Fibroblast of lung (primary cell): ENCODE results near the gene APP. TPM values are rescaled to one million over a fixed set of nuclear protein-coding genes. Genes with fewer than 3 reads are reported as not detected.

Experiments used
- DNase-seq, 2 donors: peaks; one replicate each; pipeline versions ENCODE4 v3.0.0 to v3.0.0-alpha.2; 2010; ENCODE audit warnings: low read depth in 2 of 2
- H2AFZ ChIP-seq: 2 replicates; pipeline ENCODE4 v1.5.1; 2012; ENCODE audit warnings: low read length, control low read depth, inconsistent platforms
- H3K27ac ChIP-seq: 2 replicates; pipeline ENCODE4 v1.5.1; 2011; ENCODE audit warnings: low read length, control low read depth; ENCODE audit not compliant: insufficient read depth
- H3K27me3 ChIP-seq: 2 replicates; pipeline ENCODE4 v1.5.1; 2011; ENCODE audit warnings: mild to moderate bottlenecking, low read length; ENCODE audit not compliant: control insufficient read depth, insufficient read depth
- H3K36me3 ChIP-seq: 2 replicates; pipeline ENCODE4 v1.5.1; 2011; ENCODE audit warnings: low read length; ENCODE audit not compliant: control insufficient read depth, insufficient read depth
- H3K4me1 ChIP-seq: 2 replicates; pipeline ENCODE4 v1.5.1; 2011; ENCODE audit warnings: low read length; ENCODE audit not compliant: control insufficient read depth, insufficient read depth; ENCODE audit errors: extremely low read depth
- H3K4me2 ChIP-seq: 2 replicates; pipeline ENCODE4 v1.5.1; 2011; ENCODE audit warnings: low read length, control low read depth; ENCODE audit not compliant: insufficient read depth; ENCODE audit errors: extremely low read depth
- H3K4me3 ChIP-seq, 4 experiments: fragments of 200-600 bp in 1 of 4; sonication (generic) in 1 of 4; replicated peaks in 1 of 4; 2 replicates each; pipeline ENCODE4 v1.5.1; 2011 to 2016; ENCODE audit warnings: low read length in 4 of 4, low read depth in 3 of 4, mild to moderate bottlenecking in 3 of 4, control low read depth in 2 of 4, inconsistent platforms in 1 of 4, mixed read lengths in 1 of 4; ENCODE audit not compliant: insufficient read depth in 1 of 4; ENCODE audit errors: control extremely low read depth in 1 of 4
- H3K79me2 ChIP-seq: 2 replicates; pipeline ENCODE4 v1.5.1; 2012; ENCODE audit warnings: mild to moderate bottlenecking, low read length, inconsistent platforms; ENCODE audit not compliant: control insufficient read depth, insufficient read depth
- H3K9ac ChIP-seq: 2 replicates; pipeline ENCODE4 v1.5.1; 2011; ENCODE audit warnings: mild to moderate bottlenecking, low read length, control low read depth; ENCODE audit not compliant: insufficient read depth
- H3K9me3 ChIP-seq: 2 replicates; pipeline ENCODE4 v1.5.1; 2012; ENCODE audit warnings: low read depth, low read length; ENCODE audit not compliant: control insufficient read depth, insufficient read depth
- H4K20me1 ChIP-seq: 2 replicates; pipeline ENCODE4 v1.5.1; 2011; ENCODE audit warnings: low read length; ENCODE audit not compliant: control insufficient read depth, insufficient read depth; ENCODE audit errors: extremely low read depth
- EZH2 ChIP-seq: IDR thresholded peaks from 2 replicates; pipeline ENCODE4 v1.5.1; 2012; ENCODE audit warnings: low read length, control low read depth, mild to moderate bottlenecking; ENCODE audit errors: missing control alignments
- polyA plus RNA-seq, 2 donors: library from polyadenylated mRNA; depleted of rRNA in 1 of 2; stranded (reverse) in 1 of 2; unstranded in 1 of 2; fragments of >200 nt; gene quantifications; 2 replicates each; pipeline ENCODE4 v1.2.1, GENCODE V29; 2011 to 2012; ENCODE audit warnings: missing spikeins in 1 of 2
- total RNA-seq: library from RNA; depleted of rRNA; stranded (reverse); fragments of >200 nt; gene quantifications from 2 replicates; pipeline ENCODE4 v1.2.1, GENCODE V29; 2014
- TF ChIP-seq, protein P1 (sequence below), 2 donors: IDR thresholded peaks in 1 of 2; conservative IDR thresholded peaks in 1 of 2; 1 replicate in 1 of 2; 2 replicates in 1 of 2; pipeline ENCODE4 v1.5.1; 2011 to 2012; ENCODE audit warnings: low read length in 2 of 2, control low read depth in 1 of 2, inconsistent platforms in 1 of 2, low read depth in 1 of 2, mild to moderate bottlenecking in 1 of 2

The APP gene
- total and polyA plus RNA-seq, 2 donors (not counting 1 experiment from before 2014, with no cell fraction given) = 633 to 1,088 TPM

DNA sequence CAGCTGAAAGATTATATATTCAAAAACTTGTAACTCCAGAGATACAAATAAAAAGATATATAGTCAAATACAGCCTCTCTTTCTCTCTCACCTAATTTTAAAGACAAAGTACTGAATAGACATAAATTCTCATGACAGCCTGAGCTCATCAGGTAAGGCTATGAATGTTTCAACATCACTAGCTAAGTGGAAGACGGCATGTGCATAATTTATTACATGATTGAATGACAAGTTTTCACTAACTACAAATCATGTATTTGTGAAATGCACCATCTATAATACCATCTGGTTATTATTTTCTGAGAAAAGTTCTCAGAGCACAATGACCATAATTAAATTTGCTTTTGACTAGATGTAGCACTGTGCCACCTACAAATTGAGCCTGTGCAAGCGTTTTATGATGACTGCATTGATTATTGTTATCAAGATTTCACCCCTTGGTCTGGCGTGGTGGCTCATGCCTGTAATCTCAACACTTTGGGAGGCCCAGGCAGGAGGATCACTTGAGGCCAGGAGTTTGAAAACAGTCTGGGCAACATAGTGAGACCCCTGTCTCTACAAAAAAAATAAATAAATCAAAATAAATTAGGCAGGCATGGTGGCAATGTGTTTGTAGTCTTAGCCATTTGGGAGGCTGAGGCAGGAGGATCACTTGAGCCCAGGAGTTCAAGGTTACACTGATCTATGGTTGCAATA lies 128.2 kb downstream of the APP start:
- Histone ChIP-seq H3K9ac (no peak overlapping the region), H2AFZ (no peak overlapping the region), H3K36me3 (no peaks in the 10 kb centered on the region), H3K4me1 (no peaks in the 10 kb centered on the region), H3K4me2 (peak overlapping the region; percentile 18), H3K4me3 (no peak overlapping the region), H3K9me3 (no peaks in the 10 kb centered on the region), H4K20me1 (no peaks in the 10 kb centered on the region), H3K27me3 (no peaks in the 10 kb centered on the region), H3K27ac (no peak overlapping the region), H3K79me2 (no peaks in the 10 kb centered on the region)
- DNase-seq = no peak
- TF ChIP-seq EZH2 = no peak
- TF ChIP-seq, protein P1, sequence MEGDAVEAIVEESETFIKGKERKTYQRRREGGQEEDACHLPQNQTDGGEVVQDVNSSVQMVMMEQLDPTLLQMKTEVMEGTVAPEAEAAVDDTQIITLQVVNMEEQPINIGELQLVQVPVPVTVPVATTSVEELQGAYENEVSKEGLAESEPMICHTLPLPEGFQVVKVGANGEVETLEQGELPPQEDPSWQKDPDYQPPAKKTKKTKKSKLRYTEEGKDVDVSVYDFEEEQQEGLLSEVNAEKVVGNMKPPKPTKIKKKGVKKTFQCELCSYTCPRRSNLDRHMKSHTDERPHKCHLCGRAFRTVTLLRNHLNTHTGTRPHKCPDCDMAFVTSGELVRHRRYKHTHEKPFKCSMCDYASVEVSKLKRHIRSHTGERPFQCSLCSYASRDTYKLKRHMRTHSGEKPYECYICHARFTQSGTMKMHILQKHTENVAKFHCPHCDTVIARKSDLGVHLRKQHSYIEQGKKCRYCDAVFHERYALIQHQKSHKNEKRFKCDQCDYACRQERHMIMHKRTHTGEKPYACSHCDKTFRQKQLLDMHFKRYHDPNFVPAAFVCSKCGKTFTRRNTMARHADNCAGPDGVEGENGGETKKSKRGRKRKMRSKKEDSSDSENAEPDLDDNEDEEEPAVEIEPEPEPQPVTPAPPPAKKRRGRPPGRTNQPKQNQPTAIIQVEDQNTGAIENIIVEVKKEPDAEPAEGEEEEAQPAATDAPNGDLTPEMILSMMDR (conservative IDR thresholded peaks at IDR 0.05 in 1 of 2, IDR thresholded peaks at IDR 0.05 in 1 of 2; ENCODE audit: low read depth in 1 of 2, low read length in 2 of 2) = no peak

- no peaks in the 10 kb centered on the region for H3K9me3 ChIP-seq
- no peaks in the 10 kb centered on the region for H3K27me3 ChIP-seq
- TF ChIP-seq EZH2 = no peak
- H3K9ac ChIP-seq = no peak overlapping the region
- DNase-seq = peak; percentile 58 to 67
- H4K20me1 ChIP-seq = no peaks in the 10 kb centered on the region
- no peaks in the 10 kb centered on the region for H3K4me1 ChIP-seq
- peaks cover 2% of the 10 kb centered on the region for H3K79me2 ChIP-seq
- H3K4me2 ChIP-seq = peak overlapping the region; percentile 18
- no peak overlapping the region for H2AFZ ChIP-seq
- no peaks in the 10 kb centered on the region for H3K36me3 ChIP-seq
- no peak overlapping the region for H3K4me3 ChIP-seq
- no peak overlapping the region for H3K27ac ChIP-seq
Observed at GRCh38 chr21:26041431-26042180, 129.0 kb downstream of the APP start.

- Histone ChIP-seq H3K9me3 (no peaks in the 10 kb centered on the region), H3K36me3 (no peaks in the 10 kb centered on the region), H4K20me1 (no peaks in the 10 kb centered on the region), H3K4me2 (no peak overlapping the region), H3K27me3 (no peaks in the 10 kb centered on the region), H3K27ac (no peak overlapping the region), H2AFZ (no peak overlapping the region), H3K4me3 (no peak overlapping the region), H3K9ac (no peak overlapping the region), H3K4me1 (no peaks in the 10 kb centered on the region), H3K79me2 (peaks cover 2% of the 10 kb centered on the region)
- no peak for DNase-seq
- TF ChIP-seq EZH2 = no peak
- TF ChIP-seq, protein P1 (conservative IDR thresholded peaks at IDR 0.05 in 1 of 2, IDR thresholded peaks at IDR 0.05 in 1 of 2; ENCODE audit: low read depth in 1 of 2, low read length in 2 of 2) = no peak
Observed at GRCh38 chr21:26036916-26037315, 133.7 kb downstream of the APP start.
